ENCODE measurements around the gene NEK6. TPM values are rescaled to one million over a fixed set of nuclear protein-coding genes. Genes with fewer than 3 reads are reported as not detected.

Gene NEK6
- total RNA-seq, 1 donor from 2014 or later: 8.7 TPM

DNA sequence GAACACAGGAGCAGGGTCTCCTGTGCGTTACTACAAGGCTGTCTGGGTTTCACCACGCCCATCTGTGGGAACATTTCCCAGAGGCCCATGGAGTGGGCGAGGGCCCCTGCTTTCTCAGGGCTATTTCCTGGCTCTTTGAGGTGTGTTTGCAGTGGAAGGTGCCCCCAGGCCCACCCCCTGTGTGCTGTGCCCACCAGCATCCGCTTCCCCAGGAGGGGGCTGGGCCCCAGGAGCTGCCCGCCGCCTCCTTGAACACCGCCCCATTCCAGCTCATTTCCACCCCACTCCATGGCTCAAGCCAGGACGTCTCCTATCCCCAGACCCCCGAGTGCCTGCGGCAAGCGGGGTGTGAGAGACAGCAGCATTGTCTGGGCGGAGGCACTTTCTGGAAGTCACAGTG, 70.5 kb downstream of the NEK6 start:
- intact Hi-C loops (cut with micrococcal nuclease): no loop called here
- Histone ChIP-seq H3K4me1 (no peaks in the 10 kb centered on the region), H3K9me3 (replicated peaks) (no peaks in the 10 kb centered on the region), H3K36me3 (peaks cover 32% of the 10 kb centered on the region), H3K27me3 (ENCODE audit: low read depth) (no peaks in the 10 kb centered on the region), H3K27ac (replicated peaks) (no peak overlapping the region), H3K4me3 (no peak overlapping the region)
- TF ChIP-seq CTCF (IDR thresholded peaks at IDR 0.05; ENCODE audit: borderline replicate concordance): no peak
- no peak for DNase-seq

DNA sequence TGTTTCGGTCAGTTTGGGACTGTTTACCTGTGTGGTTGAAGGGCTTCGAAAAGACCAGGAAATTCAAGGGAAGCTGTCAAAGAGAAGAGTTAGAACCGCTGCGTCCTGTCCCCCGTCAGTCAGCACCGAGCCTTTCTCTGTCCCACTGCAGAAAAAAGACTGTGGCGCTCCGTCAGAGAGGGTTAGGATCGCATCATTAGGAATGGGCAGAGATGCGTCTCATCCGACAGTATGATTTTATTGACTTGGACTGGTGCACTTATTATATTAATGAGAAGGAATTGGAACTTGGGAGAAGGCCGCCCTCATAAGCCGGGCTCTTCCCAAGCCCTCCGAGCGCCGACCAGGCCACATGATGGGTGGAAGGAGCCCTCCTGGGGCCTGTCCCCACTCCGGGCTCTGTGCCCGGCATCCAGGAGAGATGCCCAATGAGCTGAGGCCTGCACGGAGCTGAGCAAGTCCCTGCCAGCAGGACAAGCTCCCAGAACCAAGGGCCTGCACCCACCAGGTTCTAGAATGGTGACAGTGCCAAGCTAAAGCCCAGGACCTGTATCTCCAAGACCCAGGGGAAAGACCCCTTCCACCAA, 71.5 kb downstream of the NEK6 start:
- intact Hi-C loops (cut with micrococcal nuclease): no loop called here
- Histone ChIP-seq H3K9me3 (replicated peaks) (no peaks in the 10 kb centered on the region), H3K4me1 (no peaks in the 10 kb centered on the region), H3K27ac (replicated peaks) (no peak overlapping the region), H3K27me3 (ENCODE audit: low read depth) (no peaks in the 10 kb centered on the region), H3K4me3 (no peak overlapping the region), H3K36me3 (peaks cover 32% of the 10 kb centered on the region)
- no peak for DNase-seq
- no peak for TF ChIP-seq CTCF (IDR thresholded peaks at IDR 0.05; ENCODE audit: borderline replicate concordance)

GRCh38 chr9:124330011-124330697, 72.4 kb downstream of the NEK6 start:
- Histone ChIP-seq H3K27ac (replicated peaks) (no peak overlapping the region), H3K36me3 (peaks cover 32% of the 10 kb centered on the region)
- TF ChIP-seq CTCF (IDR thresholded peaks at IDR 0.05; ENCODE audit: borderline replicate concordance): no peak

DNA sequence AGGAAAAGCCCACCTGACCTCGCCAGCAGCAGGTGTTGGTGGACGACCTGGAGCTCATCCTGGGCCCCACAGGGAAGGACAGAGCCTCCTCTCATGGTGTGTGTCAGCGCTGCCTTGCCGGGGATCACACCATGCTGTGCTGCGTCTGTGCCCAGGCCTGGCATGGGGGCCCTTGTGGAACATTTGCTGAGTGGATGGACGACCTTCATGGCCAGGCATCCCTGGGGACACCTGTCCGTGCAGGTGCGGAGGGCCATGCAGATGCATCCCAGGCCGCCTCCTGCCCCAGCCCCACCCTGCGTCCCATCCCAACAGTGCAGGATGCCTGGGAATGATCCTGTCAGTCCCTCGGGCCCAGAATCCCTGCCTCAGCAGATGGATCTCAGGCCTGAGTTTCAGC, 73.8 kb downstream of the NEK6 start:
- H3K9me3 ChIP-seq (replicated peaks): no peaks in the 10 kb centered on the region
- TF ChIP-seq CTCF (IDR thresholded peaks at IDR 0.05; ENCODE audit: borderline replicate concordance): no peak
- no peaks in the 10 kb centered on the region for H3K4me1 ChIP-seq
- peaks cover 28% of the 10 kb centered on the region for H3K36me3 ChIP-seq
- no peak overlapping the region for H3K27ac ChIP-seq (replicated peaks)
- intact Hi-C loops (cut with micrococcal nuclease): no loop called here
- H3K27me3 ChIP-seq (ENCODE audit: low read depth): no peaks in the 10 kb centered on the region
- no peak for DNase-seq
- H3K4me3 ChIP-seq: no peak overlapping the region

More at GRCh38 chr9:124330011-124330697, 72.4 kb downstream of the NEK6 start:
- DNase-seq: no peak
- H3K4me3 ChIP-seq: no peak overlapping the region
- intact Hi-C loops (cut with micrococcal nuclease): no loop called here
- no peaks in the 10 kb centered on the region for H3K27me3 ChIP-seq (ENCODE audit: low read depth)
- no peaks in the 10 kb centered on the region for H3K4me1 ChIP-seq
- no peaks in the 10 kb centered on the region for H3K9me3 ChIP-seq (replicated peaks)

- intact Hi-C loops (cut with micrococcal nuclease): no loop called here
- TF ChIP-seq CTCF (IDR thresholded peaks at IDR 0.05; ENCODE audit: borderline replicate concordance): no peak
- Histone ChIP-seq H3K27ac (replicated peaks) (no peak overlapping the region), H3K36me3 (peaks cover 30% of the 10 kb centered on the region), H3K27me3 (ENCODE audit: low read depth) (no peaks in the 10 kb centered on the region), H3K4me1 (no peaks in the 10 kb centered on the region), H3K9me3 (replicated peaks) (peaks cover 8% of the 10 kb centered on the region), H3K4me3 (no peak overlapping the region)
- no peak for DNase-seq
Observed at GRCh38 chr9:124332361-124333202, 74.8 kb downstream of the NEK6 start.
